GM19438 (cell line): ENCODE data around the gene SUN2.

Experiments
- ATAC-seq: cut with Tn5 transposase; IDR thresholded peaks from one replicate; pipeline ENCODE4 v1.9.1; 2021; ENCODE audit warnings: low read depth; ENCODE audit not compliant: unreplicated experiment

SUN2 gene

GRCh38 chr22:38756711-38757463, 1.1 kb upstream of the SUN2 start:
- no peak for ATAC-seq

- no peak for ATAC-seq
Measured at GRCh38 chr22:38755155-38755910, 465 bp downstream of the SUN2 start.

GRCh38 chr22:38754751-38755154, 1.0 kb downstream of the SUN2 start:
- ATAC-seq, result no peak

- ATAC-seq, result no peak
Measured at GRCh38 chr22:38753948-38754750, 1.6 kb downstream of the SUN2 start.

- ATAC-seq, result peak; percentile 64
Measured at GRCh38 chr22:38751422-38752346, 4.1 kb downstream of the SUN2 start.

GRCh38 chr22:38751066-38751421, 4.8 kb downstream of the SUN2 start:
- no peak for ATAC-seq

- ATAC-seq, result no peak
Measured at GRCh38 chr22:38750638-38751037, 5.2 kb downstream of the SUN2 start.

- no peak for ATAC-seq
Measured at GRCh38 chr22:38750104-38750503, 5.7 kb downstream of the SUN2 start.

GRCh38 chr22:38748487-38749136, 7.2 kb downstream of the SUN2 start:
- no peak for ATAC-seq

GRCh38 chr22:38745676-38746460, 9.9 kb downstream of the SUN2 start:
- ATAC-seq, result no peak

GRCh38 chr22:38744981-38745380, 10.8 kb downstream of the SUN2 start:
- no peak for ATAC-seq

- ATAC-seq, result no peak
Measured at GRCh38 chr22:38742176-38742942, 13.4 kb downstream of the SUN2 start.

- ATAC-seq, result no peak
Measured at GRCh38 chr22:38741576-38741975, 14.2 kb downstream of the SUN2 start.

- ATAC-seq, result no peak
Measured at GRCh38 chr22:38741166-38741565, 14.6 kb downstream of the SUN2 start.

- no peak for ATAC-seq
Measured at GRCh38 chr22:38740754-38741153, 15.0 kb downstream of the SUN2 start.

GRCh38 chr22:38740116-38740723, 15.6 kb downstream of the SUN2 start:
- ATAC-seq, result no peak

GRCh38 chr22:38739300-38740055, 16.3 kb downstream of the SUN2 start:
- no peak for ATAC-seq
